Measurements from ENCODE around the gene ARHGAP44. TPM values are rescaled to one million over a fixed set of nuclear protein-coding genes. Genes with fewer than 3 reads are reported as not detected.

The ARHGAP44 gene
- total and polyA plus RNA-seq, 2 of the 13 experiments (the other 11 are each of a cell fraction or from before 2014, with no cell fraction given): 0.79 to 3.1 TPM

DNA sequence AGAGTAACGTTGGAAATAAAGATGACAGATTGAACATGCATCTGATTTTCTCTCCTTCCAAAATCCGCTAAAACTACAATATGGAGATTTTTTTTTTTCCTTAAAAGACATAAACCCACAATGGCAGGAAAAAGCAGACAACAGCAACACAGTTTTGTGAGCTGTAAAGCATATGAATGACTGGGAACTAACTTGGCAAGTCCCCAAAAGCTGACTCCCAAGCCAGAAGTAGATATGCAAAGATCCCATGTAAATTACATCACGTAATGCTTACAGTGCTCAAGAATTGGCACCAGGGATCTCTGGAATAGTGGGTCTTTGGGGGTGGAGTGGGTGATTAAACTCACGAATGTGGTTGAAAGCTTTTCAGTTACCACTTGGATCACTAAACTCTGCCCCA is 121.9 kb downstream of the ARHGAP44 start:
- intact Hi-C loops (cut with micrococcal nuclease; ENCODE audit: unreplicated experiment) (no loop called here), in situ Hi-C loops (cut with HindIII; ENCODE audit: extremely low pct_ligation_motif_present, low pct_unique_long_range_greater_than_20kb) (no loop called here)
- Histone ChIP-seq H3K27me3 (ENCODE audit: control insufficient read depth in 1 of 2, insufficient read depth in 2 of 2, low read length in 2 of 2) (no peaks in the 10 kb centered on the region), H3K27ac (ENCODE audit: extremely low read length, insufficient read depth, low read length) (no peak overlapping the region), H3K36me3 (replicated peaks in 1 of 2; ENCODE audit: control insufficient read depth in 1 of 2, insufficient read depth in 2 of 2, low read length in 2 of 2) (no peaks in the 10 kb centered on the region), H3K4me3 (replicated peaks in 1 of 3; ENCODE audit: insufficient read depth in 1 of 3, low read depth in 2 of 3, low read length in 3 of 3) (no peak overlapping the region), H3K4me2 (ENCODE audit: low read depth, low read length) (no peak overlapping the region), H3K4me1 (ENCODE audit: insufficient read depth, low read length) (no peaks in the 10 kb centered on the region), H3K9me3 (ENCODE audit: low read length) (no peaks in the 10 kb centered on the region), H3K79me2 (ENCODE audit: insufficient read depth, low read length) (no peaks in the 10 kb centered on the region), H2AFZ (ENCODE audit: low read length) (no peak overlapping the region), H4K20me1 (ENCODE audit: insufficient read depth, low read length) (no peaks in the 10 kb centered on the region), H3K9ac (ENCODE audit: insufficient read depth, low read depth, low read length) (no peak overlapping the region)
- CTCF ChIA-PET (ENCODE audit: low intra/inter-chr PET ratio, low total read pairs): no interaction called here
- no peak for DNase-seq (ENCODE audit: low spot score)
- no peak for ATAC-seq
- no peak for FAIRE-seq
- 81% methylated on average over 4 of the region's 4 CpGs for WGBS (ENCODE audit: low lambda C conversion rate)
- no TSS peak for BruUV-seq (replicated peaks)
- POLR2A ChIA-PET: no interaction called here
- TF ChIP-seq RBM39 (IDR thresholded peaks at IDR 0.05; ENCODE audit: low read depth, low read length, poor library complexity, severe bottlenecking) (no peak), ZNF556 (CRISPR knock-in tag; IDR thresholded peaks at IDR 0.05; ENCODE audit: borderline replicate concordance) (no peak)
- TF ChIP-seq, protein P1, sequence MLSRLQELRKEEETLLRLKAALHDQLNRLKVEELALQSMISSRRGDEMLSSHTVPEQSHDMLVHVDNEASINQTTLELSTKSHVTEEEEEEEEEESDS (CRISPR knock-in tag; IDR thresholded peaks at IDR 0.05; ENCODE audit: borderline replicate concordance): no peak
- TF ChIP-seq, protein P2, sequence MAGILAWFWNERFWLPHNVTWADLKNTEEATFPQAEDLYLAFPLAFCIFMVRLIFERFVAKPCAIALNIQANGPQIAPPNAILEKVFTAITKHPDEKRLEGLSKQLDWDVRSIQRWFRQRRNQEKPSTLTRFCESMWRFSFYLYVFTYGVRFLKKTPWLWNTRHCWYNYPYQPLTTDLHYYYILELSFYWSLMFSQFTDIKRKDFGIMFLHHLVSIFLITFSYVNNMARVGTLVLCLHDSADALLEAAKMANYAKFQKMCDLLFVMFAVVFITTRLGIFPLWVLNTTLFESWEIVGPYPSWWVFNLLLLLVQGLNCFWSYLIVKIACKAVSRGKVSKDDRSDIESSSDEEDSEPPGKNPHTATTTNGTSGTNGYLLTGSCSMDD (CRISPR knock-in tag; IDR thresholded peaks at IDR 0.05): no peak
- TF ChIP-seq, protein P3, sequence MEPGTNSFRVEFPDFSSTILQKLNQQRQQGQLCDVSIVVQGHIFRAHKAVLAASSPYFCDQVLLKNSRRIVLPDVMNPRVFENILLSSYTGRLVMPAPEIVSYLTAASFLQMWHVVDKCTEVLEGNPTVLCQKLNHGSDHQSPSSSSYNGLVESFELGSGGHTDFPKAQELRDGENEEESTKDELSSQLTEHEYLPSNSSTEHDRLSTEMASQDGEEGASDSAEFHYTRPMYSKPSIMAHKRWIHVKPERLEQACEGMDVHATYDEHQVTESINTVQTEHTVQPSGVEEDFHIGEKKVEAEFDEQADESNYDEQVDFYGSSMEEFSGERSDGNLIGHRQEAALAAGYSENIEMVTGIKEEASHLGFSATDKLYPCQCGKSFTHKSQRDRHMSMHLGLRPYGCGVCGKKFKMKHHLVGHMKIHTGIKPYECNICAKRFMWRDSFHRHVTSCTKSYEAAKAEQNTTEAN (CRISPR knock-in tag; conservative IDR thresholded peaks at IDR 0.05): no peak

DNA sequence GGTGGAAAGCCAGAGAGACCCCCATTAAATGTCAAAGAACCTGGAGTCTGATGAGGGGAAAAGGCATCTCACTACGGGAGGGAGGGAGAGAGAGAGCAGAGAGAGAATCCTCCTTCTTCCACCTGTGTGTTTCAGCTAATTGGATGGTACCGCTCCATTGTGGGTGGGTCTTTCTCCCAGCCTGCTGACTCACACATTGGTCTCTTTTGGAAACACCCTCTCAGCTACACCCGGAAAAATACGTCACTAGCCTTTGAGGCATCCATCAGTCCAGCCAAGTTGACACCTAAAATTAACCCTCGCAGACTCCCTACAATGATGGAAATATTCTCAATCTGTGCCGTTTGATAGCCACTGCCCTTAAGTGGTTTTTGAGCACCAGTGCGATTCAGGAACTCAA is 128.1 kb downstream of the ARHGAP44 start:
- ATAC-seq (no peak), FAIRE-seq (no peak), DNase-seq (ENCODE audit: low spot score) (no peak)
- BruUV-seq (replicated peaks): no TSS peak
- no peak overlapping the region for H3K4me2 ChIP-seq (ENCODE audit: low read depth, low read length)
- 89% methylated on average over 6 of the region's 7 CpGs for WGBS (ENCODE audit: low lambda C conversion rate)
- intact Hi-C loops (cut with micrococcal nuclease; ENCODE audit: unreplicated experiment): no loop called here
- no peaks in the 10 kb centered on the region for H4K20me1 ChIP-seq (ENCODE audit: insufficient read depth, low read length)
- H3K4me1 ChIP-seq (ENCODE audit: insufficient read depth, low read length): no peaks in the 10 kb centered on the region
- no peak overlapping the region for H3K27ac ChIP-seq (ENCODE audit: extremely low read length, insufficient read depth, low read length)
- no peak overlapping the region for H3K4me3 ChIP-seq (replicated peaks in 1 of 3; ENCODE audit: insufficient read depth in 1 of 3, low read depth in 2 of 3, low read length in 3 of 3)
- H3K36me3 ChIP-seq (replicated peaks in 1 of 2; ENCODE audit: control insufficient read depth in 1 of 2, insufficient read depth in 2 of 2, low read length in 2 of 2): no peaks in the 10 kb centered on the region
- H3K79me2 ChIP-seq (ENCODE audit: insufficient read depth, low read length): no peaks in the 10 kb centered on the region
- H3K9me3 ChIP-seq (ENCODE audit: low read length): no peaks in the 10 kb centered on the region
- in situ Hi-C loops (cut with HindIII; ENCODE audit: extremely low pct_ligation_motif_present, low pct_unique_long_range_greater_than_20kb): no loop called here
- TF ChIP-seq PITX1 (CRISPR knock-in tag; IDR thresholded peaks at IDR 0.05): no peak
- no peak overlapping the region for H3K9ac ChIP-seq (ENCODE audit: insufficient read depth, low read depth, low read length)
- CTCF ChIA-PET (ENCODE audit: low intra/inter-chr PET ratio, low total read pairs): no interaction called here
- POLR2A ChIA-PET: no interaction called here
- no peaks in the 10 kb centered on the region for H3K27me3 ChIP-seq (ENCODE audit: control insufficient read depth in 1 of 2, insufficient read depth in 2 of 2, low read length in 2 of 2)
- H2AFZ ChIP-seq (ENCODE audit: low read length): no peak overlapping the region

All from HepG2 (cell line).